ENCODE data around the gene KIR3DL3. TPM values are rescaled to one million over a fixed set of nuclear protein-coding genes. Genes with fewer than 3 reads are reported as not detected.
"Not testable (repeated sequence)": the region's sequence is repeated elsewhere in the genome, so short reads cannot be mapped to it uniquely, and the experiment has no call there.

The KIR3DL3 gene
- total and polyA plus RNA-seq, 2 donors from 2014 or later: not detected

GRCh38 chr19:54771018-54771960 lies 47.0 kb downstream of the KIR3DL3 start:
- DNase-seq; H3K27ac ChIP-seq (ENCODE audit: low read depth in 2 of 2, low read length in 2 of 2); FAIRE-seq; H3K9me3 ChIP-seq (ENCODE audit: control insufficient read depth in 2 of 3, insufficient read depth in 1 of 3, low read length in 3 of 3); H3K36me3 ChIP-seq (ENCODE audit: control insufficient read depth in 2 of 3, insufficient read depth in 3 of 3, low read length in 3 of 3); H3K27me3 ChIP-seq (ENCODE audit: control insufficient read depth, insufficient read depth, low read length); H3K4me3 ChIP-seq (ENCODE audit: low read length in 3 of 3); intact Hi-C loops (cut with DNase I); H3K4me1 ChIP-seq (ENCODE audit: control insufficient read depth in 2 of 3, insufficient read depth in 2 of 3, low read depth in 1 of 3, low read length in 3 of 3); H3K9ac ChIP-seq (ENCODE audit: low read length in 3 of 3): not testable (repeated sequence)

GRCh38 chr19:54772666-54773065 lies 48.4 kb downstream of the KIR3DL3 start:
- intact Hi-C loops (cut with DNase I); DNase-seq; FAIRE-seq; H3K9me3 ChIP-seq (ENCODE audit: control insufficient read depth in 2 of 3, insufficient read depth in 1 of 3, low read length in 3 of 3); H3K36me3 ChIP-seq (ENCODE audit: control insufficient read depth in 2 of 3, insufficient read depth in 3 of 3, low read length in 3 of 3); H3K4me3 ChIP-seq (ENCODE audit: low read length in 3 of 3); H3K9ac ChIP-seq (ENCODE audit: low read length in 3 of 3); H3K27ac ChIP-seq (ENCODE audit: low read depth in 2 of 2, low read length in 2 of 2); H3K4me1 ChIP-seq (ENCODE audit: control insufficient read depth in 2 of 3, insufficient read depth in 2 of 3, low read depth in 1 of 3, low read length in 3 of 3); H3K27me3 ChIP-seq (ENCODE audit: control insufficient read depth, insufficient read depth, low read length): not testable (repeated sequence)

- H3K27me3 ChIP-seq (ENCODE audit: control insufficient read depth, insufficient read depth, low read length); H3K9me3 ChIP-seq (ENCODE audit: control insufficient read depth in 2 of 3, insufficient read depth in 1 of 3, low read length in 3 of 3); H3K4me1 ChIP-seq (ENCODE audit: control insufficient read depth in 2 of 3, insufficient read depth in 2 of 3, low read depth in 1 of 3, low read length in 3 of 3); FAIRE-seq; H3K27ac ChIP-seq (ENCODE audit: low read depth in 2 of 2, low read length in 2 of 2); DNase-seq; H3K4me3 ChIP-seq (ENCODE audit: low read length in 3 of 3); H3K36me3 ChIP-seq (ENCODE audit: control insufficient read depth in 2 of 3, insufficient read depth in 3 of 3, low read length in 3 of 3); intact Hi-C loops (cut with DNase I); H3K9ac ChIP-seq (ENCODE audit: low read length in 3 of 3): not testable (repeated sequence)
Measured at GRCh38 chr19:54775095-54775815, 51.0 kb downstream of the KIR3DL3 start.

- H3K4me3 ChIP-seq (ENCODE audit: low read length in 3 of 3); DNase-seq; FAIRE-seq; intact Hi-C loops (cut with DNase I); H3K27ac ChIP-seq (ENCODE audit: low read depth in 2 of 2, low read length in 2 of 2); H3K9ac ChIP-seq (ENCODE audit: low read length in 3 of 3); H3K4me1 ChIP-seq (ENCODE audit: control insufficient read depth in 2 of 3, insufficient read depth in 2 of 3, low read depth in 1 of 3, low read length in 3 of 3); H3K27me3 ChIP-seq (ENCODE audit: control insufficient read depth, insufficient read depth, low read length); H3K9me3 ChIP-seq (ENCODE audit: control insufficient read depth in 2 of 3, insufficient read depth in 1 of 3, low read length in 3 of 3); H3K36me3 ChIP-seq (ENCODE audit: control insufficient read depth in 2 of 3, insufficient read depth in 3 of 3, low read length in 3 of 3): not testable (repeated sequence)
Measured at GRCh38 chr19:54775830-54776229, 51.6 kb downstream of the KIR3DL3 start.

GRCh38 chr19:54777851-54778250 lies 53.6 kb downstream of the KIR3DL3 start:
- intact Hi-C loops (cut with DNase I); H3K4me3 ChIP-seq (ENCODE audit: low read length in 3 of 3); H3K36me3 ChIP-seq (ENCODE audit: control insufficient read depth in 2 of 3, insufficient read depth in 3 of 3, low read length in 3 of 3); H3K27ac ChIP-seq (ENCODE audit: low read depth in 2 of 2, low read length in 2 of 2); DNase-seq; H3K27me3 ChIP-seq (ENCODE audit: control insufficient read depth, insufficient read depth, low read length); H3K4me1 ChIP-seq (ENCODE audit: control insufficient read depth in 2 of 3, insufficient read depth in 2 of 3, low read depth in 1 of 3, low read length in 3 of 3); FAIRE-seq; H3K9ac ChIP-seq (ENCODE audit: low read length in 3 of 3); H3K9me3 ChIP-seq (ENCODE audit: control insufficient read depth in 2 of 3, insufficient read depth in 1 of 3, low read length in 3 of 3): not testable (repeated sequence)

- H3K9ac ChIP-seq (ENCODE audit: low read length in 3 of 3); H3K27me3 ChIP-seq (ENCODE audit: control insufficient read depth, insufficient read depth, low read length); FAIRE-seq; H3K9me3 ChIP-seq (ENCODE audit: control insufficient read depth in 2 of 3, insufficient read depth in 1 of 3, low read length in 3 of 3); H3K36me3 ChIP-seq (ENCODE audit: control insufficient read depth in 2 of 3, insufficient read depth in 3 of 3, low read length in 3 of 3); intact Hi-C loops (cut with DNase I); H3K27ac ChIP-seq (ENCODE audit: low read depth in 2 of 2, low read length in 2 of 2); H3K4me1 ChIP-seq (ENCODE audit: control insufficient read depth in 2 of 3, insufficient read depth in 2 of 3, low read depth in 1 of 3, low read length in 3 of 3); DNase-seq; H3K4me3 ChIP-seq (ENCODE audit: low read length in 3 of 3): not testable (repeated sequence)
Measured at GRCh38 chr19:54778896-54779295, 54.7 kb downstream of the KIR3DL3 start.

- H3K27ac ChIP-seq (ENCODE audit: low read depth in 2 of 2, low read length in 2 of 2); H3K9ac ChIP-seq (ENCODE audit: low read length in 3 of 3); H3K36me3 ChIP-seq (ENCODE audit: control insufficient read depth in 2 of 3, insufficient read depth in 3 of 3, low read length in 3 of 3); intact Hi-C loops (cut with DNase I); H3K9me3 ChIP-seq (ENCODE audit: control insufficient read depth in 2 of 3, insufficient read depth in 1 of 3, low read length in 3 of 3); H3K27me3 ChIP-seq (ENCODE audit: control insufficient read depth, insufficient read depth, low read length); H3K4me1 ChIP-seq (ENCODE audit: control insufficient read depth in 2 of 3, insufficient read depth in 2 of 3, low read depth in 1 of 3, low read length in 3 of 3); DNase-seq; H3K4me3 ChIP-seq (ENCODE audit: low read length in 3 of 3); FAIRE-seq: not testable (repeated sequence)
Measured at GRCh38 chr19:54782916-54783315, 58.7 kb downstream of the KIR3DL3 start.

All from kidney (tissue), 11 donors.